Measurements from ENCODE around the gene PHETA2.

DNA sequence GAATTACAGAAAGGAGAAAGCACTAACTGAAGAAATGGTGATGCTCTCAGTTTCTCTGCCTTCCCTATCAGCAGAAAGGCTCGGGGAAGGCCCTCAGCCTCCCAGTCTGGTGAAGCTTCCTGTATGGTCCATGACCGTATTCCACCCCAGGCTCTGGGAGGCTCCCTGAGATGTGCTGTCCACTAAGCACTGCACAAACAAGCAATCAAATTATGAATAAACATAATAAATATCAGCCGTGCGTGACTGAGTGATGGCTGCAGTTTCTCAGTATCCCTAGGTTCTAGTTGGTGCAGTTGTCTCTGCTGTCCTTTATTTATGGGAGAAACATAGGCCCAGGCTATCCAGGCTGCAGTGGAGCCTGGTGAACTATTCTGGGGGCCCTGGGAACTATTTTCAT lies 9.1 kb downstream of the PHETA2 start:
- no peak for TF ChIP-seq POLR2A (IDR thresholded peaks at IDR 0.05; ENCODE audit: low read depth, low read length)
- TF ChIP-seq, protein P1, sequence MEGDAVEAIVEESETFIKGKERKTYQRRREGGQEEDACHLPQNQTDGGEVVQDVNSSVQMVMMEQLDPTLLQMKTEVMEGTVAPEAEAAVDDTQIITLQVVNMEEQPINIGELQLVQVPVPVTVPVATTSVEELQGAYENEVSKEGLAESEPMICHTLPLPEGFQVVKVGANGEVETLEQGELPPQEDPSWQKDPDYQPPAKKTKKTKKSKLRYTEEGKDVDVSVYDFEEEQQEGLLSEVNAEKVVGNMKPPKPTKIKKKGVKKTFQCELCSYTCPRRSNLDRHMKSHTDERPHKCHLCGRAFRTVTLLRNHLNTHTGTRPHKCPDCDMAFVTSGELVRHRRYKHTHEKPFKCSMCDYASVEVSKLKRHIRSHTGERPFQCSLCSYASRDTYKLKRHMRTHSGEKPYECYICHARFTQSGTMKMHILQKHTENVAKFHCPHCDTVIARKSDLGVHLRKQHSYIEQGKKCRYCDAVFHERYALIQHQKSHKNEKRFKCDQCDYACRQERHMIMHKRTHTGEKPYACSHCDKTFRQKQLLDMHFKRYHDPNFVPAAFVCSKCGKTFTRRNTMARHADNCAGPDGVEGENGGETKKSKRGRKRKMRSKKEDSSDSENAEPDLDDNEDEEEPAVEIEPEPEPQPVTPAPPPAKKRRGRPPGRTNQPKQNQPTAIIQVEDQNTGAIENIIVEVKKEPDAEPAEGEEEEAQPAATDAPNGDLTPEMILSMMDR (IDR thresholded peaks at IDR 0.05; ENCODE audit: extremely low read depth in 1 of 2, insufficient read depth in 1 of 2, low read depth in 1 of 2, low read length in 2 of 2): no peak

All from endothelial cell of umbilical vein (primary cell).